SU-DHL-6 (cell line): ENCODE data around the gene MYL9.

ENCODE experiments used
- CTCF ChIP-seq: fragments of 200-600 bp; sonication (generic); IDR thresholded peaks from one replicate; pipeline ENCODE4 v1.5.1; 2017; ENCODE audit warnings: antibody characterized with exemption, mild to moderate bottlenecking, low read length, moderate library complexity; ENCODE audit not compliant: insufficient read depth, poor library complexity, severe bottlenecking
- EZH2phosphoT487 ChIP-seq: fragments of 200-600 bp; sonication (generic), shearing (Covaris generic); conservative IDR thresholded peaks from 2 replicates; pipeline ENCODE4 v1.6.1; 2018; ENCODE audit warnings: mild to moderate bottlenecking, antibody characterized with exemption, low read length, moderate library complexity, mixed read lengths

DNA sequence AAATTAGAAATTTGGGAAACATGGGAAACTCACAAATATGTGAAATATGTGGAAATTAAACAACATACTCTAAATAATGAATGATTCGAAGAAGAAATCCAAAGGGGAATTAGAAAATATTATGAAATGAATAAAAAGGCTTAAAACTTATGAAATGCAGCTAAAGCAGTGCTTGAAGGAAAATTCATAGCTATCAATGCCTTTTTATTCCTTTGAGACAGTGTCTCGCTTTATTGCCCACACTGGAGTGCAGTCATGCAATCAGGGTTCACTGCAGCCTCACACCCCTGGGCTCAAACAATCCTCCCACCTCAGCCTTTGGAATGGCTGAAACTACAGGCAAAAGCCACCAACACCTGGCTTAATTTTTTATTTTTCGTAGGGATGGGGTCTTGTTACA lies 24.2 kb downstream of the MYL9 start:
- TF ChIP-seq CTCF, result no peak
- TF ChIP-seq EZH2phosphoT487, result no peak
